ENCODE results near the gene MEF2A.

Gene MEF2A

GRCh38 chr15:99545605-99546004, 20.2 kb upstream of the MEF2A start:
- H3K27ac ChIP-seq (ENCODE audit: low read depth, low read length), result no peak overlapping the region
- no peak overlapping the region for H3K9ac ChIP-seq (ENCODE audit: low read length in 5 of 5)

GRCh38 chr15:99546441-99547100, 19.2 kb upstream of the MEF2A start:
- Histone ChIP-seq H3K27ac (ENCODE audit: low read depth, low read length) (no peak overlapping the region), H3K36me3 (ENCODE audit: control insufficient read depth in 5 of 5, insufficient read depth in 5 of 5, low read length in 5 of 5) (no peaks in the 10 kb centered on the region), H3K9me3 (ENCODE audit: control insufficient read depth in 5 of 5, low read length in 5 of 5) (no peaks in the 10 kb centered on the region), H3K4me1 (ENCODE audit: control insufficient read depth in 5 of 5, insufficient read depth in 5 of 5, low read length in 5 of 5) (no peaks in the 10 kb centered on the region), H3K27me3 (ENCODE audit: control insufficient read depth in 5 of 5, insufficient read depth in 4 of 5, low read length in 5 of 5) (no peaks in the 10 kb centered on the region), H3K4me3 (ENCODE audit: low read depth in 1 of 5, low read length in 5 of 5) (no peak overlapping the region), H3K9ac (ENCODE audit: low read length in 5 of 5) (no peak overlapping the region)

More at GRCh38 chr15:99545605-99546004, 20.2 kb upstream of the MEF2A start:
- Histone ChIP-seq H3K4me3 (ENCODE audit: low read depth in 1 of 5, low read length in 5 of 5) (no peak overlapping the region), H3K9me3 (ENCODE audit: control insufficient read depth in 5 of 5, low read length in 5 of 5) (no peaks in the 10 kb centered on the region), H3K36me3 (ENCODE audit: control insufficient read depth in 5 of 5, insufficient read depth in 5 of 5, low read length in 5 of 5) (no peaks in the 10 kb centered on the region), H3K4me1 (ENCODE audit: control insufficient read depth in 5 of 5, insufficient read depth in 5 of 5, low read length in 5 of 5) (no peaks in the 10 kb centered on the region), H3K27me3 (ENCODE audit: control insufficient read depth in 5 of 5, insufficient read depth in 4 of 5, low read length in 5 of 5) (no peaks in the 10 kb centered on the region)

- Histone ChIP-seq H3K9me3 (ENCODE audit: control insufficient read depth in 5 of 5, low read length in 5 of 5) (no peaks in the 10 kb centered on the region), H3K36me3 (ENCODE audit: control insufficient read depth in 5 of 5, insufficient read depth in 5 of 5, low read length in 5 of 5) (no peaks in the 10 kb centered on the region), H3K27ac (ENCODE audit: low read depth, low read length) (no peak overlapping the region), H3K4me1 (ENCODE audit: control insufficient read depth in 5 of 5, insufficient read depth in 5 of 5, low read length in 5 of 5) (no peaks in the 10 kb centered on the region), H3K9ac (ENCODE audit: low read length in 5 of 5) (no peak overlapping the region), H3K4me3 (ENCODE audit: low read depth in 1 of 5, low read length in 5 of 5) (no peak overlapping the region), H3K27me3 (ENCODE audit: control insufficient read depth in 5 of 5, insufficient read depth in 4 of 5, low read length in 5 of 5) (no peaks in the 10 kb centered on the region)
Observed at GRCh38 chr15:99547517-99547916, 18.3 kb upstream of the MEF2A start.

- no peaks in the 10 kb centered on the region for H3K9me3 ChIP-seq (ENCODE audit: control insufficient read depth in 5 of 5, low read length in 5 of 5)
- no peak overlapping the region for H3K9ac ChIP-seq (ENCODE audit: low read length in 5 of 5)
- no peaks in the 10 kb centered on the region for H3K36me3 ChIP-seq (ENCODE audit: control insufficient read depth in 5 of 5, insufficient read depth in 5 of 5, low read length in 5 of 5)
- H3K4me3 ChIP-seq (ENCODE audit: low read depth in 1 of 5, low read length in 5 of 5), result no peak overlapping the region
- no peaks in the 10 kb centered on the region for H3K27me3 ChIP-seq (ENCODE audit: control insufficient read depth in 5 of 5, insufficient read depth in 4 of 5, low read length in 5 of 5)
- H3K27ac ChIP-seq (ENCODE audit: low read depth, low read length), result no peak overlapping the region
- peaks cover 0 to 4% (median 0%) of the 10 kb centered on the region in 5 donors for H3K4me1 ChIP-seq (ENCODE audit: control insufficient read depth in 5 of 5, insufficient read depth in 5 of 5, low read length in 5 of 5)
Observed at GRCh38 chr15:99550077-99550476, 15.7 kb upstream of the MEF2A start.

GRCh38 chr15:99552111-99552510, 13.7 kb upstream of the MEF2A start:
- no peak overlapping the region for H3K4me3 ChIP-seq (ENCODE audit: low read depth in 1 of 5, low read length in 5 of 5)
- no peaks in the 10 kb centered on the region for H3K36me3 ChIP-seq (ENCODE audit: control insufficient read depth in 5 of 5, insufficient read depth in 5 of 5, low read length in 5 of 5)
- no peak overlapping the region for H3K27ac ChIP-seq (ENCODE audit: low read depth, low read length)
- H3K9ac ChIP-seq (ENCODE audit: low read length in 5 of 5), result no peak overlapping the region
- H3K9me3 ChIP-seq (ENCODE audit: control insufficient read depth in 5 of 5, low read length in 5 of 5), result no peaks in the 10 kb centered on the region
- H3K27me3 ChIP-seq (ENCODE audit: control insufficient read depth in 5 of 5, insufficient read depth in 4 of 5, low read length in 5 of 5), result no peaks in the 10 kb centered on the region
- H3K4me1 ChIP-seq (ENCODE audit: control insufficient read depth in 5 of 5, insufficient read depth in 5 of 5, low read length in 5 of 5), result peaks cover 0 to 13% (median 0%) of the 10 kb centered on the region in 5 donors

GRCh38 chr15:99554880-99555488, 10.8 kb upstream of the MEF2A start:
- Histone ChIP-seq H3K4me1 (ENCODE audit: control insufficient read depth in 5 of 5, insufficient read depth in 5 of 5, low read length in 5 of 5) (peaks cover 0 to 13% (median 0%) of the 10 kb centered on the region in 5 donors), H3K9ac (ENCODE audit: low read length in 5 of 5) (no peak overlapping the region), H3K27me3 (ENCODE audit: control insufficient read depth in 5 of 5, insufficient read depth in 4 of 5, low read length in 5 of 5) (no peaks in the 10 kb centered on the region), H3K4me3 (ENCODE audit: low read depth in 1 of 5, low read length in 5 of 5) (no peak overlapping the region), H3K9me3 (ENCODE audit: control insufficient read depth in 5 of 5, low read length in 5 of 5) (no peaks in the 10 kb centered on the region), H3K27ac (ENCODE audit: low read depth, low read length) (no peak overlapping the region), H3K36me3 (ENCODE audit: control insufficient read depth in 5 of 5, insufficient read depth in 5 of 5, low read length in 5 of 5) (no peaks in the 10 kb centered on the region)

- H3K4me1 ChIP-seq (ENCODE audit: control insufficient read depth in 5 of 5, insufficient read depth in 5 of 5, low read length in 5 of 5), result peaks cover 0 to 13% (median 0%) of the 10 kb centered on the region in 5 donors
- no peaks in the 10 kb centered on the region for H3K36me3 ChIP-seq (ENCODE audit: control insufficient read depth in 5 of 5, insufficient read depth in 5 of 5, low read length in 5 of 5)
- no peak overlapping the region for H3K4me3 ChIP-seq (ENCODE audit: low read depth in 1 of 5, low read length in 5 of 5)
- H3K9ac ChIP-seq (ENCODE audit: low read length in 5 of 5), result no peak overlapping the region
- no peak overlapping the region for H3K27ac ChIP-seq (ENCODE audit: low read depth, low read length)
- H3K27me3 ChIP-seq (ENCODE audit: control insufficient read depth in 5 of 5, insufficient read depth in 4 of 5, low read length in 5 of 5), result no peaks in the 10 kb centered on the region
- no peaks in the 10 kb centered on the region for H3K9me3 ChIP-seq (ENCODE audit: control insufficient read depth in 5 of 5, low read length in 5 of 5)
Observed at GRCh38 chr15:99556011-99556410, 9.8 kb upstream of the MEF2A start.

GRCh38 chr15:99556578-99556977, 9.2 kb upstream of the MEF2A start:
- Histone ChIP-seq H3K27ac (ENCODE audit: low read depth, low read length) (no peak overlapping the region), H3K4me3 (ENCODE audit: low read depth in 1 of 5, low read length in 5 of 5) (no peak overlapping the region), H3K9me3 (ENCODE audit: control insufficient read depth in 5 of 5, low read length in 5 of 5) (no peaks in the 10 kb centered on the region), H3K27me3 (ENCODE audit: control insufficient read depth in 5 of 5, insufficient read depth in 4 of 5, low read length in 5 of 5) (no peaks in the 10 kb centered on the region), H3K4me1 (ENCODE audit: control insufficient read depth in 5 of 5, insufficient read depth in 5 of 5, low read length in 5 of 5) (peaks cover 0 to 13% (median 0%) of the 10 kb centered on the region in 5 donors), H3K9ac (ENCODE audit: low read length in 5 of 5) (no peak overlapping the region), H3K36me3 (ENCODE audit: control insufficient read depth in 5 of 5, insufficient read depth in 5 of 5, low read length in 5 of 5) (no peaks in the 10 kb centered on the region)

- Histone ChIP-seq H3K27ac (ENCODE audit: low read depth, low read length) (no peak overlapping the region), H3K9me3 (ENCODE audit: control insufficient read depth in 5 of 5, low read length in 5 of 5) (no peaks in the 10 kb centered on the region), H3K36me3 (ENCODE audit: control insufficient read depth in 5 of 5, insufficient read depth in 5 of 5, low read length in 5 of 5) (no peaks in the 10 kb centered on the region), H3K27me3 (ENCODE audit: control insufficient read depth in 5 of 5, insufficient read depth in 4 of 5, low read length in 5 of 5) (no peaks in the 10 kb centered on the region), H3K4me3 (ENCODE audit: low read depth in 1 of 5, low read length in 5 of 5) (no peak overlapping the region), H3K9ac (ENCODE audit: low read length in 5 of 5) (no peak overlapping the region), H3K4me1 (ENCODE audit: control insufficient read depth in 5 of 5, insufficient read depth in 5 of 5, low read length in 5 of 5) (peaks cover 0 to 15% (median 7%) of the 10 kb centered on the region in 5 donors)
Observed at GRCh38 chr15:99558084-99558483, 7.7 kb upstream of the MEF2A start.

GRCh38 chr15:99558571-99558970, 7.2 kb upstream of the MEF2A start:
- H3K9me3 ChIP-seq (ENCODE audit: control insufficient read depth in 5 of 5, low read length in 5 of 5), result no peaks in the 10 kb centered on the region
- no peak overlapping the region for H3K27ac ChIP-seq (ENCODE audit: low read depth, low read length)
- no peaks in the 10 kb centered on the region for H3K36me3 ChIP-seq (ENCODE audit: control insufficient read depth in 5 of 5, insufficient read depth in 5 of 5, low read length in 5 of 5)
- no peak overlapping the region for H3K9ac ChIP-seq (ENCODE audit: low read length in 5 of 5)
- H3K4me3 ChIP-seq (ENCODE audit: low read depth in 1 of 5, low read length in 5 of 5), result no peak overlapping the region
- peaks cover under 1 to 20% (median 11%) of the 10 kb centered on the region in 5 donors for H3K4me1 ChIP-seq (ENCODE audit: control insufficient read depth in 5 of 5, insufficient read depth in 5 of 5, low read length in 5 of 5)
- no peaks in the 10 kb centered on the region for H3K27me3 ChIP-seq (ENCODE audit: control insufficient read depth in 5 of 5, insufficient read depth in 4 of 5, low read length in 5 of 5)

Data from subcutaneous abdominal adipose tissue (tissue), 5 donors.